Kidney (tissue), 14 donors: ENCODE measurements around the gene SNTG2. TPM values are rescaled to one million over a fixed set of nuclear protein-coding genes. Genes with fewer than 3 reads are reported as not detected.
A peak's percentile ranks its signal among the peaks of the same experiment; 100 is the strongest.

Experiments
- DNase-seq, 5 donors: peaks; one replicate each; pipeline ENCODE4 v3.0.0-alpha.2; 2013 to 2020
- FAIRE-seq: peaks from 2 replicates; lab custom pipeline; 2012; peaks lifted over from hg19 to GRCh38; lab: Jason Lieb, UNC
- H3K27ac ChIP-seq, 2 donors: one replicate each; pipeline ENCODE4 v1.7.0; 2013; ENCODE audit warnings: low read depth in 2 of 2, low read length in 2 of 2, inconsistent platforms in 1 of 2
- H3K27me3 ChIP-seq: one replicate; pipeline ENCODE4 v1.7.1; 2013; ENCODE audit warnings: low read length, inconsistent platforms; ENCODE audit not compliant: control insufficient read depth, insufficient read depth
- H3K36me3 ChIP-seq, 3 donors: one replicate each; pipeline versions ENCODE4 v1.7.0 to v1.7.1; 2013; ENCODE audit warnings: low read length in 3 of 3, control low read depth in 1 of 3, inconsistent platforms in 1 of 3; ENCODE audit not compliant: insufficient read depth in 3 of 3, control insufficient read depth in 2 of 3
- H3K4me1 ChIP-seq, 3 donors: one replicate each; pipeline versions ENCODE4 v1.7.0 to v1.7.1; 2013; ENCODE audit warnings: low read length in 3 of 3, inconsistent platforms in 1 of 3, low read depth in 1 of 3; ENCODE audit not compliant: control insufficient read depth in 2 of 3, insufficient read depth in 2 of 3
- H3K4me3 ChIP-seq, 3 donors: one replicate each; pipeline versions ENCODE4 v1.7.0 to v1.8.1; 2013; ENCODE audit warnings: low read length in 3 of 3, control low read depth in 1 of 3, inconsistent platforms in 1 of 3
- H3K9ac ChIP-seq, 3 donors: one replicate each; pipeline versions ENCODE4 v1.7.0 to v1.7.1; 2013; ENCODE audit warnings: low read length in 3 of 3, control low read depth in 1 of 3, inconsistent platforms in 1 of 3
- H3K9me3 ChIP-seq, 3 donors: one replicate each; pipeline versions ENCODE4 v1.7.0 to v1.7.1; 2013; ENCODE audit warnings: low read length in 3 of 3, control low read depth in 1 of 3, inconsistent platforms in 1 of 3; ENCODE audit not compliant: control insufficient read depth in 2 of 3, insufficient read depth in 1 of 3
- intact Hi-C: fragments of 100-400 bp; cut with DNase I; formaldehyde crosslinking; loops from one replicate; pipeline ENCODE4 v1.11.1; 2022
- polyA plus RNA-seq: library from polyadenylated mRNA; stranded (reverse); fragments of 350-450 nt; fragmentation: Illumina TruSeq; extraction: RNeasy Lipid Tissue Mini Kit (QIAGEN cat#74804); gene quantifications from one replicate; pipeline ENCODE4 v1.2.3, GENCODE V29; 2014; ENCODE audit warnings: low read depth, low replicate concordance; ENCODE audit not compliant: insufficient read depth
- total RNA-seq: library from RNA; stranded (reverse); fragmentation: NEBNext Ultra II Directional; extraction: Animal tissue kit (Norgen Biotek cat#: 25700); gene quantifications from one replicate; pipeline ENCODE4 v1.2.1, GENCODE V29; 2021
- TF ChIP-seq, protein P1 (sequence below): IDR thresholded peaks from 3 replicates; pipeline ENCODE4 v1.5.1; 2012; ENCODE audit warnings: mild to moderate bottlenecking, moderate library complexity, borderline replicate concordance; ENCODE audit not compliant: insufficient read depth; ENCODE audit errors: extremely low read depth
- donor health status: control.
- donor health status: control.
- donor health status: control.
- donor health status: control.
- donor health status: control.
- donor health status: DM: yes; HTN: yes; CAD: no.
- donor health status: Normal renal cell carcinoma (clear cell type).

Gene SNTG2
- total and polyA plus RNA-seq, 2 donors from 2014 or later: 2.2 TPM; not detected in 1

GRCh38 chr2:1078326-1078725 is 127.7 kb downstream of the SNTG2 start:
- H3K27me3 ChIP-seq: no peaks in the 10 kb centered on the region
- no peaks in the 10 kb centered on the region for H3K9me3 ChIP-seq
- no peaks in the 10 kb centered on the region for H3K36me3 ChIP-seq
- FAIRE-seq (no peak), DNase-seq (peak in 2 of 5 donors; percentile 39 to 62)
- intact Hi-C loops: no loop called here
- no peaks in the 10 kb centered on the region for H3K4me1 ChIP-seq
- H3K27ac ChIP-seq: no peak overlapping the region
- H3K4me3 ChIP-seq: no peak overlapping the region
- no peak overlapping the region for H3K9ac ChIP-seq
- TF ChIP-seq, protein P1, sequence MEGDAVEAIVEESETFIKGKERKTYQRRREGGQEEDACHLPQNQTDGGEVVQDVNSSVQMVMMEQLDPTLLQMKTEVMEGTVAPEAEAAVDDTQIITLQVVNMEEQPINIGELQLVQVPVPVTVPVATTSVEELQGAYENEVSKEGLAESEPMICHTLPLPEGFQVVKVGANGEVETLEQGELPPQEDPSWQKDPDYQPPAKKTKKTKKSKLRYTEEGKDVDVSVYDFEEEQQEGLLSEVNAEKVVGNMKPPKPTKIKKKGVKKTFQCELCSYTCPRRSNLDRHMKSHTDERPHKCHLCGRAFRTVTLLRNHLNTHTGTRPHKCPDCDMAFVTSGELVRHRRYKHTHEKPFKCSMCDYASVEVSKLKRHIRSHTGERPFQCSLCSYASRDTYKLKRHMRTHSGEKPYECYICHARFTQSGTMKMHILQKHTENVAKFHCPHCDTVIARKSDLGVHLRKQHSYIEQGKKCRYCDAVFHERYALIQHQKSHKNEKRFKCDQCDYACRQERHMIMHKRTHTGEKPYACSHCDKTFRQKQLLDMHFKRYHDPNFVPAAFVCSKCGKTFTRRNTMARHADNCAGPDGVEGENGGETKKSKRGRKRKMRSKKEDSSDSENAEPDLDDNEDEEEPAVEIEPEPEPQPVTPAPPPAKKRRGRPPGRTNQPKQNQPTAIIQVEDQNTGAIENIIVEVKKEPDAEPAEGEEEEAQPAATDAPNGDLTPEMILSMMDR: no peak

DNA sequence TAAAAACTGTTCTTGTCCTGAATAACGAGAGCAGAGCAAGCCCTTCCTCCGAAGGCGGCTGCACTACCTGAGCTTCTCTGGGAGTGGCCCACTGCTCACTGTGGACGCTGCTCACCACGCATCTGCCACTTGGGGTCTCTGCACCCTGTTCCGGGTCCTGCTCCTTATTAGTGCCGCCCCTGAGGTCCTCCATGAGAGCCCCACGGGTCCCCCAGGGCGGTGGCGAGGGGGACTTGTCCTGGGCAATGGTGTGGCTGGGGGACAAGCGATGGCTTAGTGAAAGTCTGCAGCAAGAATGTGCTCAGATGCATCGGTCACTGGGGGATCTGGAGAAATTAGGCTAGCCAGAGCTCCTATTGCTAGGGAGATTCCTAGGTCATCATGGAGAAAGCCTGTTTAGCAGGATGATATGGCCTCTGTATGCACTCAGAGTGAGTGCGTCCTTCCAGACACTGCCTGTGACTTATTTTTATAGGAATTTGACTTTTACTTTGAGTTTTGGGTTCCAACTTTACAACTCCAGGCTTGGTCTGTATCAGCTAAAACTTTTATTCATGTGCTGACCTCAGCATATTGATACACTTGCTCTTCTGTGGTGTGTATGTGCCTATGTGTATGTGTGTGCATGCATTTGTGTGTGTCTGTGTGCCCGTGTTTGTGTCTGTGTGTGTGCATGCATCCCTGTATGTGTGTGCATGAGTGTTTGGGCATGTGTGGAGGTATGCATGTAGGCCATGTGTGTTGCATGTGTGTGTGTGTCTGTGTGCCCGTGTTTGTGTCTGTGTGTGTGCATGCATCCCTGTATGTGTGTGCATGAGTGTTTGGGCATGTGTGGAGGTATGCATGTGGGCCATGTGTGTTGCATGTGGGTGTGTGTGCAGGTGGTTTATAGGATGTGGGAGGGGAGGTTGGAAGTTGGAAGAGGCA is 129.5 kb downstream of the SNTG2 start:
- Histone ChIP-seq H3K9ac (no peak overlapping the region), H3K27ac (no peak overlapping the region), H3K4me3 (no peak overlapping the region), H3K27me3 (no peaks in the 10 kb centered on the region), H3K36me3 (no peaks in the 10 kb centered on the region), H3K9me3 (no peaks in the 10 kb centered on the region), H3K4me1 (no peaks in the 10 kb centered on the region)
- no peak for FAIRE-seq
- no peak for DNase-seq
- intact Hi-C loops: no loop called here
- TF ChIP-seq, protein P1: no peak

DNA sequence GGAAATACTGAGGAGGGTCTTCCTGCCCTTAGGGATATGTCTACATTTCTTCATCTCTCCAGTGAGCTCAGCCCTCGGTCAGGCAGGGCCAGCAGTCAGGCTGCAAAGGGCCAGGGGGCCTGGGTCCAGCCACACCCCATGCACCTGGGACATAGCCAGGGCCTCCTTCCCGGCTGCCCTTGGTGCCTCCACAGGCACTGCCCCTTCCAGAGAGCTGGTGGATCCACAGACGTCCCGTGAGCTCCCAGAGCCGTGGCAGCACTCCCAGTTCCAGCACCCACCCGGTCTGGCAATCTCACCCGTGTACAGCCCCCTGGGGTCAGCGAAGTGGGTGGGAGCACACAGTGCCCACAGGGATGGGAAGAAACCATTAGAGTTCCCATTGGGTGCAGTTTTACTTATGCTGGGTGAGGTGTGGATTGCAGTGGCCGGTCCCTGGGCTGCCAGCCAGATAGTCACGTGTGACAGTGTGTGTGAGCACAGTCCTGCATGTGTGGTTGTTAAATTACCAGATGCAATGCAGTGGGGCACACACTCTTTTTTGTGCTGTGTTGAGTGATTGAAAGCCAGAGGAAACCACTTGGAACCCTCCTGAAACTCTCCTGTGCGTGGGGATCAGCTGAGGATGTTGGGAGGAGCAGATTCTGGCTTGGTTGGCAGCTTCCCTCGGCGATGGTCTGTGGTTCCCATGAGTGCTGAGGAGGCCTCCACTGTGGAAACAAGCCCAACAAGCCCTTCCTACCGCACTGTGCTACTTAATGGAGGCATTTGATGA is 131.0 kb downstream of the SNTG2 start:
- Histone ChIP-seq H3K4me1 (no peaks in the 10 kb centered on the region), H3K9ac (no peak overlapping the region), H3K27me3 (no peaks in the 10 kb centered on the region), H3K9me3 (no peaks in the 10 kb centered on the region), H3K27ac (no peak overlapping the region), H3K36me3 (no peaks in the 10 kb centered on the region), H3K4me3 (no peak overlapping the region)
- intact Hi-C loops: no loop called here
- no peak for FAIRE-seq
- peak in 1 of 5 donors; percentile 53 for DNase-seq
- TF ChIP-seq, protein P1: no peak
